SU-DHL-6 (cell line): ENCODE data around the gene UROD.

Experiments
- EZH2phosphoT487 ChIP-seq: fragments of 200-600 bp; sonication (generic), shearing (Covaris generic); conservative IDR thresholded peaks from 2 replicates; pipeline ENCODE4 v1.6.1; 2018; ENCODE audit warnings: mild to moderate bottlenecking, antibody characterized with exemption, low read length, moderate library complexity, mixed read lengths
- TF ChIP-seq, protein P1 (sequence below): fragments of 200-600 bp; sonication (generic); IDR thresholded peaks from one replicate; pipeline ENCODE4 v1.5.1; 2017; ENCODE audit warnings: antibody characterized with exemption, mild to moderate bottlenecking, low read length, moderate library complexity; ENCODE audit not compliant: insufficient read depth, poor library complexity, severe bottlenecking

DNA sequence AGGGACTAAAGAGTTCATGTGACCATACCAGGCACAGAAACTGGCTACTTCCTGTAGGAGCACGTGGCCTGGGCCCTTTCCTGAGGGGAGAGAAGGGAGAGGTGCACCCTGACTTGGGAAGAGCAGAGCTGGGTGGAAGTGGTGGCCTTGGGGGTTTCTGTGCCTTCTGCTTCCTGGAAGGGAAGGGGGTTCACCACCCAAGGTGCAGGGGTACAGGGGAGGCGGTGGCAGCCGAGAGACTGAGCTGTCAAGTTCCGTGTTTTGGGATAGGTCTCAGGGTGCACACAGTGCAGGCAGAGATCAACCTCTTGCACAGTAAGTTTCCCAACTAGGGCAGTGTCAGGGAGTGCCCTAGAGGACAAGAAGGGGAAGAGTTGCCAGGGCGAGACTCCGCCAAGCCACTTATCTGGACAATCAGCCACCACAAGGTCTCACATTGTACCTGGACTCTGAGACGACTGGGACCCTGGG is 11.0 kb upstream of the UROD start:
- no peak for TF ChIP-seq EZH2phosphoT487
- TF ChIP-seq, protein P1, sequence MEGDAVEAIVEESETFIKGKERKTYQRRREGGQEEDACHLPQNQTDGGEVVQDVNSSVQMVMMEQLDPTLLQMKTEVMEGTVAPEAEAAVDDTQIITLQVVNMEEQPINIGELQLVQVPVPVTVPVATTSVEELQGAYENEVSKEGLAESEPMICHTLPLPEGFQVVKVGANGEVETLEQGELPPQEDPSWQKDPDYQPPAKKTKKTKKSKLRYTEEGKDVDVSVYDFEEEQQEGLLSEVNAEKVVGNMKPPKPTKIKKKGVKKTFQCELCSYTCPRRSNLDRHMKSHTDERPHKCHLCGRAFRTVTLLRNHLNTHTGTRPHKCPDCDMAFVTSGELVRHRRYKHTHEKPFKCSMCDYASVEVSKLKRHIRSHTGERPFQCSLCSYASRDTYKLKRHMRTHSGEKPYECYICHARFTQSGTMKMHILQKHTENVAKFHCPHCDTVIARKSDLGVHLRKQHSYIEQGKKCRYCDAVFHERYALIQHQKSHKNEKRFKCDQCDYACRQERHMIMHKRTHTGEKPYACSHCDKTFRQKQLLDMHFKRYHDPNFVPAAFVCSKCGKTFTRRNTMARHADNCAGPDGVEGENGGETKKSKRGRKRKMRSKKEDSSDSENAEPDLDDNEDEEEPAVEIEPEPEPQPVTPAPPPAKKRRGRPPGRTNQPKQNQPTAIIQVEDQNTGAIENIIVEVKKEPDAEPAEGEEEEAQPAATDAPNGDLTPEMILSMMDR, result no peak
